ENCODE measurements around the gene ADGRV1.
"Not testable (repeated sequence)": the region's sequence is repeated elsewhere in the genome, so short reads cannot be mapped to it uniquely, and the experiment has no call there.

Gene ADGRV1

DNA sequence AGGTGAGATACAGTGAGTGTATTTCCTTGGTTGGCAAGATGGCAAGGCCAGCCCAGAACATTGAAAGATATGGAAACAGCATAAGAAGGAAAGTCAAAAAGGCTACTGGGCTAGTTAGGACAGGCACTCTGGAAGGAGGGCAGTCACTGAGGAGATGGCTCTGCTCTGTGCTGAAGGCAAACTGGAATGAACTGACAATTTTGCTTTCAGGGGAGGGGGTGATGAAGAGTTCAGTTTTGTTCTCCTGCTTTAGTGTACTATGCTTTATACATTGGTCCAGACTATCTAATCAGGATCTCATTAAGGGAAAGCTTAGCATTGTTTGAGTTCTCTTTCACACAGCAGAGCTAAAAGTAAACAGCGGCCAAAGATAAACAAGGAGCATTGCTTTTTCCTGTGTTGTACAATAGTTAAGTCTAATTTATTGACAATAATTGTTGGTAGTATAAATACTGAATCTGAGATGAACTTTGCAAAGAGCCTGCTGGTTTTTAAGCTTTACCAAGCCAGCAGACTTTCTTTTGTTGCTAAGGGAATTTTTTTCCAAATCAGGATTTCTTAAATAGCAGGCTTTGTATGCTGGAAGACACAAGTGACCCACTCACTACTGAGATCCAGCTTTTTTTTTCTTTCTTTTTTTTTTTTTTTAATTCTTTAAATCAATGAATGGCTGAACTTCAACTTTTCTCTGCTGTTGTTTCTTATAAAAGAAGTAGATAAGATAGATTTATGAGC, 469.0 kb downstream of the ADGRV1 start:
- DNase-seq (ENCODE audit: low read depth in 2 of 2) = no peak

DNA sequence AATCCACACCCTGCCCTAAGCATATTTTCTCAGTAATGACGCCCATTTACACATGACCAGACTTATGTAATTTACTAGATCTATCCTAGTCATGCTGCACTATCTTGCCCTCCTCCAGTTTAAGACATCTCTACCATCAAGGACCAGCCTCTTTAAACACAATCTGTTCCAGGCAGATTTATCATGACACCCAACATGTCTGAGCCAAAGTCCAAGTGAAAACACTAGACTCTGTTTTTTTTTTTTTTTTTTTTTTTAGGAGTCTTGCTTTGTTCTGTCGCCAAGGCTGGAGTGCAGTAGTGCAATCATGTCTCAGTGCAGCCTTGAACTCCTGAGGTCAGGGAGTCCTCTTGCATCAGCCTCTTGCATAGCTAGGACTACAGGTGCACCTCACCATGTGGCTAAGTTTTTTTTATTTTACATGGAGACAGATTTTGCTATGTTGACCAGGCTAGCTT, 469.9 kb downstream of the ADGRV1 start:
- DNase-seq (ENCODE audit: low read depth in 2 of 2) = no peak

DNA sequence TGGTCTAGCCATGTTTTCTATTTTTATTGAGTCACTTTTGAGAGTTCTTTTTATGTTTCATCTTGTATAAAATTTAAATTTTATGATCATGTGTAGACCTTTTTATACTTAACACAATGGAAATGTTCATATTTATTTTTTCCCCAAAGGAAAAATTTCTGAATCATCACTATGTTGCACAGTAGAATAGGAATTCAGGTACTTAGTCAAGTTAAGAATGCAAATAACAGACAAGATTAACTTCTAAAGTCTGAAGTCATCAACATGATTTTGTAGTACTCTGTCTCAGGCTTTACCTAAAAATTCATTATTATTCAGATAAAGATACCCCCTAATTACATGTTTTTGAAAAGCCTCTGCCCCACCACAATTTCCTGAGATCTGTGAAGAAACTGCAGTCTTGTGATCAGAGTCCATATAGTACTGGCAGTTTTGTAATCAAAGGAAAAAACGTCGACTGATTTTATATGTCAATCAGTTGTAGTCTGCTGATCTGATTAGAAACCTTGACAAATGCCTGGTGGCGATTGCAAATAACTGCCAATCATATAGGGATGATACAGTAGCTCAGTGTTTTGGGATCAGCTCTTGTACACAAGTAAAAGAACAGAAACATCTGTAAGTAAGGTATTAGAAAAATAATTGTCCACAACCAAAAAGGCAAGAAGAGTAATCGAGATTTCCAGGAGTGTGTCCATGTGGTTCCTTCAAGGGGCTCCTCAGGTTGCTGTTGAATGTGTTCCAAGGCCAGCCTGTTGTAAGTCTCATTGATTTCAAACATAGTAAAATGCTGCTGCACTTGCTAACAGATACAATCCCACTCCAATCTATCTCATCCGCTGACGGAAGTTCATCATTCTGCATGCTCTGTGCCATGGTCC, 472.2 kb downstream of the ADGRV1 start:
- no peak for DNase-seq (ENCODE audit: low read depth in 2 of 2)

DNA sequence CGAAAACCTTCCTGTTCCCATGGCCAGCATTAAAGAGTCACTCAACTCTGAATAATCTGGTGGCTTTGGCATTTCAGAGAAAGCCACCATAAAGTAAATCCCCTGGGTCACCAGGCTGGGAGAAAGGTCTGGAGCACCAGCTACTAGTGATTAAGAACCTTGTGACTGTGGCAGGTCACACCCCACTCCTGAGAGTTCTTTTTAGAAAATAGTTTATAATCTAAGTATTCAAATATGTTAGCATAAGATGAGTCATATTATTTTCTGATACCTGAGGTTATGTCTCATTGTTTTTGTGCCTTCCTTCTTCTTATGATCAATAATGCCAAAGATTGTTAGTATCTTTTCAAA, 472.8 kb downstream of the ADGRV1 start:
- no peak for DNase-seq (ENCODE audit: low read depth in 2 of 2)

DNA sequence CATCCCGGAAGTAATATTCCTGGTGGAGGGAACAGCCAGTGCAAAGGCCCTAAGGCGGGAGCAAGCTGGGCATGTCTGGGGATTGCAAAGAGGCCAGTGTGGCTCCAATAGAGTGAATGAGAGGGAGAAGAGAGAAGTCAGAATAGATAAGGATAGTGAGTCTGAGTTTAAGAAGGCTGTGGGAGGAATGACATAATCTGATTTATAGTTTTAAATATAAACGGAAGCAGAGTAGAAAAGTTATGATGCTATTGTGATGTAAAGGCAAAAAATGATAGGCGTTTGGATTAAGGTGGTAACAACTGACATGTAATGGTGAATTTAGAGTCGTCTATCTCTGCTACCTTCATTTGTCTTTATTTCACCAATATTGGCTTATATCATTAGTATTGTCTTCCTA, 473.5 kb downstream of the ADGRV1 start:
- no peak for DNase-seq (ENCODE audit: low read depth in 2 of 2)

DNA sequence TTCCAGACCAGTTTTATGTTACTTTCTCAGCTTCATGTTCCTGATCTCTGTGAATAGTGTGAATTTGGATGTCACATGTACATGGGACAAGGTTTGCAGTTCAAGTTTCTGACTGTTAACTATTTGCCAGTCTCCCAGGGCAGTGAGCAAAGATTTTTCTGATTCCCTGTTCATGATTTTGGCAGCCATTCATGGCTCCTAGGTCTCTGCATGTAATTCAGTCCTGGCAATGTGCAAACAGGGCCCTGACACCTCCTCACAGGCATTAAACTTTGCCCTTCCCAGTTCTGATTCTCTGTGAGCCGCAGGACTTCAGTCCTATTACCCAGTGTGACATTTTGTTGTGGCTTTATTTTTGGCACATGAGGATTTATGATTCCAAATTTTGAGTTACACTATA, 474.8 kb downstream of the ADGRV1 start:
- DNase-seq (ENCODE audit: low read depth in 2 of 2) = no peak

DNA sequence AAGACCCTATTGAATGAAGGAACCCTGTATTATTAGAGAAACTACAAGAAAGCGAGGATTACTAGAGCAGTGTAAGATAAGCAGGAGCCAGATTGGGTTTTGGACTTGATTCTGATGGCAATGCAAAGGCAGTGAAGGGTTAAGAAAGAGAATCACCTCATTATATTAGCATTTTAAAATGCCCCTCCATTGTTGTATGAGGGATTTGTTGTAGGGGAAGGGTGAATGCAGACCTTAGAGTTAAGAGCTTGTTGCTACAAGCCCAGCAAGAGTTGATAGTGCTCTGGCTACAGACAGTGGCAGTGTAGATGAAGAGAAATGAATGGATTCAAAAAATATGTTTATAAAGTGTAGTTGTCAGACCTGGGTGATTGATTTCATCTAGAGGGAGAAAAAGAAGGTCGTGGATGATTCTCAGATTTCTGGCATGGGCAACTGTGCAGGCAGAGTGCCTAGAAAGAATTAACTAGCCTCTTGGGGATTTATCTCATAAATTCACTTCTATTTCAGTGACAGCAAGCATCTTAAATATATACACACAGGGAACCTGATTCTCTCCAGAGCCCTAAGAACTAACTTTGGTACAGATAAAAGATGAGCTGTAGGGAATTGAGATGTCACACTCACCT, 479.7 kb downstream of the ADGRV1 start:
- DNase-seq (ENCODE audit: low read depth in 2 of 2) = no peak

DNA sequence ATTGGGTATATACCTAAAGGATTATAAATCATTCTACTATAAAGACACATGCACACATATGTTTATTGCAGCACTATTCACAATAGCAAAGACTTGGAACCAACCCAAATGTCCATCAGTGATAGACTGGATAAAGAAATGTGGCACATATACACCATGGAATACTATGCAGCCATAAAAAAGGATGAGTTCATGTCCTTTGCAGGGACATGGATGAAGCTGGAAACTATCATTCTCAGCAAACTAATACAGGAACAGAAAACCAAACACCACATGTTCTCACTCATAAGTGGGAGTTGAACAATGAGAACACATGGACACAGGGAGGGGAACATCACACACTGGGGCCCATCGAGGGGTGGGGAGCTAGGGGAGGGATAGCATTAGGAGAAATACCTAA, 482.5 kb downstream of the ADGRV1 start:
- DNase-seq (ENCODE audit: low read depth in 2 of 2) = not testable (repeated sequence)

DNA sequence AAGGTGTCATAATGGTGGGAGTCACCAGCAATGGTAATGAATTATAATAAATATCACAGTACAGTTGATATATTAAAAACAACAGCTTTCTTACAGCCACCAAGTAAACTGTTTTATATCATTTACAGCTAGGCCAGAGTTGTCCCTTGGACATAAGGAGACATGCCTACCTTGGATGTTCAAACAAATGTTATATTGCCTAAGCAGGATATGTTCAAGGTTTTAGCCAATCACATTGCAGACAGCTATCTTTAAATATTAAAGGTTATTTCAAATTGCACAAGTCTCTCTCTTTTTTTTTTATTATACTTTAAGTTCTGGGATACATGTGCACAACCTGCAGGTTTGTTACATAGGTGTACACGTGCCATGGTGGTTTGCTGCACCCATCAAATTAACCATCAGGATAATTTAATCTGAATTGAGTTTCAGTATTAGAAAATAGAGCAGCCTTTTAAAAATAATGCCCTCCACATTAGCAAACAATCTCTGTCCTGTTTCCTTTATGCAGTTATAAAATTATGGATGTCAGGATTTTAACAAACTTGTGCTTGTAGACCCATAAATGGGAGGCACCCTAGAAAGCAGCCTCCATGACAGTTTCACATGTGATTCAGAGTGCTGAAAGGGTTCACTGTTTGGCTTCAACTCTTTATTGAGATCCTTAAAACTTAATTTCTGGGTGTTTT, 483.8 kb downstream of the ADGRV1 start:
- DNase-seq (ENCODE audit: low read depth in 2 of 2) = no peak

DNA sequence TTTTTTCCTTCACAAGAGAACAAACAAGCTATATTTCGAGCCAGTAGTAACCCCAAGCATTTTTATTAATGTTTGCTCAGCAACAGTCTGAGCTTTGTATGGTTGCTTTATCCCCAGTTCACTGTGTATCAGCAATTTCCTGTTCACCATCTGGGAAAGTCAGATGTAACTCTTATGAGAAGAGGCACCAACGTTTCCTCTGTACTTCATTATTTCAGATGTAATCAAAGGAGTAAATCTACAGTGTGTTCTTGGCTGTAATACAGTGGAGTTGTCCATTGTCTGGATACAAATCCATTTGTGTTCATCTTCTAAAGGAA, 484.3 kb downstream of the ADGRV1 start:
- DNase-seq (ENCODE audit: low read depth in 2 of 2) = no peak

DNA sequence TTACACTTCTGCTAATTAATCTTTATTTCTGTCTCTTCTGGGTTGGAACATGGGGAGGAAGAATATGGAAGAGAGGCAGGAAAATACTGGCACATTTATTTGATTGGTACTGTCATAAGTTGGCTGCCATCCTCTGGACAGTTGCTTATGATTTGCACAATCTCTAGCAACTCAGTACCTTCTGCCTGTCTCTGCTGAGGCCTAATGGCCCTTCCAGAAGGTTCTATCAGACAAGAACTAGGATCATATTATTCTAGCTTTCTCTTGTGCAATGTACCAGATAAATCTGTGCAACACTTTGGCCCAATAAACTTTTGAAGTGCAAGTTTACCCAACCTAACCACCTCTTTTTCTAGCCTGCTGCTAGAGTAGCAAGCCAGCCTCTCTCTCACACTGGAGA, 489.5 kb downstream of the ADGRV1 start:
- DNase-seq (ENCODE audit: low read depth in 2 of 2) = no peak

DNA sequence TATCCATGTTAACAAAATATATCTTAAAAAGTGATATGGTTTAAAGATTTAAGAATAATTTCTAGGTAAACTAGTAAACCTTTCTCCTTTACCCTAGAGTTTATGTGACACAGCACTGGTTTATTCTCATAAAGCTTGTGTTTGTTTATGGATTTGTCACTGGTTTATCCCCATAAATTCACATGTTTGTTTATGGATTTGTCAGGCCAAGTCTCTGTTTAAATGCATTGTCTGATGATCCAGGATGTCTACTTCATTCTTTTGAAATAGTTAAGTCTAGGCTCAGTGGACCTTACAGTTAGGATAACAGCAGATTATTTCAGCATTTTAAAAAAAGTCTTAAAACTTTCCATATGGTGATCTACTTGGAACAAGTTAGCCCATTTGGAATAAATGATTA, 490.5 kb downstream of the ADGRV1 start:
- DNase-seq (ENCODE audit: low read depth in 2 of 2) = no peak

DNA sequence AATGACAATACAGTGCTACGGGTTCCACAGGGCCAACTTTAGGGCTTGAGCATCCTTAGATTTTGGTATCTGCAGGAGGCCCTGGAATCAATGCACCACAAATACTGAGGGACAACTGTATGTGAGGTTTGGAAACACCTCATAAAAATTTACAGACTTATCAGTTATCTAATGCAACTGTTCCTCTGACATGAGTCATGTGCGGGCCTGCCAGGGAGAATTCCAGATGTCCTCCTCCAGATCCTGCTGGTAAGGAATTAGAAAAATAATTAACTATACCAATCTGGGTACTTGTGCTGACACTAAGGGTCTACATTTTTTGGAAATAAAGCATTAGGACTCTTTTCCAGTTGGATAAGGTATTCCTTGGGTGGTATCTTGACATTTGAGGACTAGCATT, 491.2 kb downstream of the ADGRV1 start:
- DNase-seq (ENCODE audit: low read depth in 2 of 2) = no peak

DNA sequence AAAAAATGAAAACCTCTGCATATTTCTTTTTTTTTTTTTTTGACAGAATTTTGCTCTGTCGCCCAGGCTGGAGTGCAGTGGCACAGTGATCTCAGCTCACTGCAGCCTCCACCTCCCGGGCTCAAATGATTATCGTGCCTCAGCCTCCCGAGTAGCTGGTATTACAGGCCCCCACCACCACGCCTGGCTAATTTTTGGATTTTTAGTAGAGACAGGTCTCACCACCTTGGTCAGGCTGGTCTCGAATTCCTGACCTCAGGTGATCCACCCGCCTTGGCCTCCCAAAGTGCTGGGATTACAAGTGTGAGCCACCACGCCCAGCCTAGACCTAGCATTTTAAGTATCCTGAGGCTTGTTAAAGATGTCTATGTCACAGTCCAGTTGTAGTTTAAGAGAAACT, 493.8 kb downstream of the ADGRV1 start:
- not testable (repeated sequence) for DNase-seq (ENCODE audit: low read depth in 2 of 2)

DNA sequence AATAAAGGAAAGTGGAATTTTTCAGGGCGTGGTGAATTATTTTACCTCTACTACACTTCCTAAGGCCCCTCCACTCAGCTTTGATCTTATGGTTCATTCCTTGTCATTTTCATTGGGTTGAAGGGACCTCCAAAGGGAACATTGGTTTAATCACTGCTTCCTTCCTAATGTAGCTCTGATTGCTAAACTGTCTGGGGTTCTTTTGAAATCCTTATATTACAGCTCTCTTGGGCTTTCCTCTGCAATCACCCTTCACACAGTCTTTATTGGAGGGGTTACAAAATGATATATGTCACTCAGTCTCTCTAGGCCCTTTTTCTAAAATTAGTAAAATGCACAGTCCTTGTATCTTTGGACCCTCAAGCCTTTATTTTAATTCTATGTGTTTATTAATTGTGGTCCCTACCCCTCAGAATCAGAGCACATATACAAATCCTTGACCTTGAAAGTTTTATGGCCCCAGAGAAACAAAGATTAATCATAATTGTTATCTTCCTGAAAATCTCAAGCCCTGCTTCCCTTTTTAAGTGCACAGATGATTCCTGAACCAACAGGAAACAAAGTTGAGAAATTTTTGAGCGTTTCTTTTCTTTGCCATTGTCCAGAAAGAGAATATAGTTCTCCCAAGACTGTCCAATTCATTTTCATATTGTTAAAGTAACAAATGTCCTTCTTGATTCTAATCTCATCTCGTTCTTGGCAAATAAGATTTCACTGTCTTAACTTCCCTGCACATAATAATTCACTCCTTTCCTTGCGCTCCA, 494.6 kb downstream of the ADGRV1 start:
- no peak for DNase-seq (ENCODE audit: low read depth in 2 of 2)

DNA sequence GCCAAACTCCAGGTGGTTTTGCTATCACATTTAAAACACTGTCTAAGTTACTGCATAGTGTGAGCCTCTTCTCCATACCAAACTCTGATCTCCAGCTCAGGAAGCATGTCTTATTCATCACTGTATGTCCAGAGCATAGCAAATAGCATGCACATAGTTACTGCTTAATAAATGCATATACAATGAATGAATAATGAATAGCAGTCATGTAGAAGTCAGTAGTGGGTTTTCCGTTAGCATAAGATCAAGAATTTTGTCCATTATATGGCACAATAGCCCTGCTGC, 495.1 kb downstream of the ADGRV1 start:
- DNase-seq (ENCODE audit: low read depth in 2 of 2) = no peak

DNA sequence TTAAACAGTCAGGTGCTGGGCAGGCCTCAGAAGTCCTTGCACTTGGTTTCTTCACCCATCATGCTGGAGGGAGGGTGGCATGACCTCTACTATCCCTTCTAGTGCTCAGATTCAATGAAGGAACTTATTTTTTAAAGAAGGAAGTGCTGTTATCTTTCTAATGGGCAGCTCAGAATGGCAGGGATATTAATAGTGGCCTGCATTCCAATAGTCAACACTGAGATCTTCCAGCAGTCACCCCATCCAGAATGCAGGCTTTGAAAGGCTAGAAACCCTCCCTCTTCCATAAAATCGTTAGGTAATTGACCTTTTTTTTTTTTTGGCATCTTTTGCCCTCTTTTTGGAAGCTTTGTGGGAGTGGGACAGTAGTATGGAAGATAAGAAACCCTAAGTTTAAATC, 499.6 kb downstream of the ADGRV1 start:
- DNase-seq (ENCODE audit: low read depth in 2 of 2) = no peak

DNA sequence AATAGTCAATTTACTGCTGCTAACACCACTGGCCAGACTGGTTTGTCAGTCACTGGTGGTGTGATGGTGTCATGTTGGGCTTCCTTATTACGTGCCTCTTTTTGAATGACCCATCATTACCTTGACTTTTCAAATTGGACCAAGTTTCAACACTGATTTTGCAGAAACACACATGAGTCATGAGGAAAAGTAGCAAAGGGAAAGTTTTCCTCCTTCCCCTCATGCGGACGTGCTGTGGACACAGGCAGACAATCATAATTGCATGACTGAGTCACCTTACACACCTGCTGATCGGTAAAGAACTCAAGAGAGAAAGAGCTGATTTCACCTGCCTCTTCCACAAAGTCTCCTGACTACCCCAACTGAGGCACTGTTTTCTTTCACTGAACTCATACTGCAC, 500.0 kb downstream of the ADGRV1 start:
- DNase-seq (ENCODE audit: low read depth in 2 of 2) = no peak

DNA sequence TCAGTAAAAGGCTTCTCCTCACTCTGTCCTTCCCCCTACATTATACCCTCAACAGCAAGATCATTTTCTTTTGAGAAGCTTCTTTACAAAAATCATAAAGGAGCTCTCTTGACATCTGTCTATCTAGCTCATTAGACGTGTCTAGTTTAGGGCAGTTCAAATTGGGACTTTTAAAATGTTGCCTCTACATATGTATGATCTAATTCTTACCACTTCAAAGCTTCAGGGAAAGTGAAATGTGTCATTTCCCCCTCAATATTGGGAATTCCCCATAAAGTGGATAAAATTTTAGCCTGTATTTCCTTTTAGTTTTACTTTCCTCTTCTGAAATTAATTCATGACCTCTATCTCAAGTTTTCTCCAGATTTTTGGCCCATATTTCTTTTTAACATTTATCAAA, 500.8 kb downstream of the ADGRV1 start:
- no peak for DNase-seq (ENCODE audit: low read depth in 2 of 2)

DNA sequence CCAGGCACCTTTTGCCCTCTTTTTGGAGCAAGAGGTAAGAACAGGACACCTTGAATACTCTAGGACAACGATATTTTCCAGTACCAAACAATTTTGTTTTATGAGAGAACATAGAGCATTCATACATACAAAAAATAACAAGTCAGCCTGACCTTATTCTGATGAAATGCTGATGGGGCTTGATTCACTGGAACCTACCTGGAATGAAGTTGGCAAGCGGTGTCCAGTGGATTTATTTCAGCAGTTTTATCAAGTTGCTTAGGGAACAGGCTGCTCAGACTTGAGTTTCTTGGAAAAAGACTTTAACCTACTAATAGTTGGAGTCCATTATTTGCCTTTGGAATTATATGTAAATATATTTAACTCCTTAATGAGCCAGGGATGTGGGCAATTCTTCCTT, 502.5 kb downstream of the ADGRV1 start:
- no peak for DNase-seq (ENCODE audit: low read depth in 2 of 2)

DNA sequence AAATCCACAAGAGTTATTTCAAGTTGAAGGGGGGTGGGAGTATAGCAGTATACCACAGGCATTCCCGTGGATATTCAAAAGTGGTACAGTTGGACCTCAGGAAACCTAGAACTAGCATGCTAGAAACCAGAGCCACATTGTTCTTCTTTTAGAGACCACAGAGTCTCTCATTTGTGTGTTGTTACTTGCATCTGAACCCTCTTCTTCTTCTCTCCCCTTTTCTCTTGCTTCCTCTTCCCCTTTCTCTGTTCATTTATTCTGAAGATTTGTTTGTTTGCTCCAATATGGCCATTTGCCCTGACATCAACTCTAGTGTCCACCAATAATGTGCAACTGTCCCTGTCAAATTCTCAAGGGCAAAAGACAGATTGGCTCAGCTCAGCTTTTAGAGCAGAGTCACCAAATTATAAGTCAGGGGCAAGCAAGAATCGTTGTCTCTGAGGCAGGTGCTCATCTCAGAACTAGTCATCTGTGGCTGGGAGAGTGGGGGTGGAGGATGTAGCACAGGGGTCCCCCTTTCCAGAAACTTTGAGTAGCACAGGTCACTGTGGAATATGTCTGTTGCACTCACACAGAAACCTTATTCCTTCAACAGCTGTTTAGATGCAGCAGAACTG, 503.5 kb downstream of the ADGRV1 start:
- no peak for DNase-seq (ENCODE audit: low read depth in 2 of 2)
